Parathyroid adenoma (tissue), 2 donors: Measurements from ENCODE around the gene PLEKHG5.
"Not testable (repeated sequence)": the region's sequence is repeated elsewhere in the genome, so short reads cannot be mapped to it uniquely, and the experiment has no call there.

Experiments
- H2AFZ ChIP-seq: fragments of 300-600 bp; sonication (generic); one replicate; pipeline ENCODE4 v1.7.0; 2017; ENCODE audit warnings: antibody characterized with exemption, mild to moderate bottlenecking
- H3K27ac ChIP-seq: fragments of 300-600 bp; sonication (generic); one replicate; pipeline ENCODE4 v1.7.0; 2017
- H3K27me3 ChIP-seq: fragments of 300-600 bp; sonication (generic); one replicate; pipeline ENCODE4 v1.7.0; 2017; ENCODE audit warnings: low read length; ENCODE audit not compliant: control insufficient read depth, insufficient read depth
- H3K36me3 ChIP-seq: fragments of 300-600 bp; sonication (generic); one replicate; pipeline ENCODE4 v1.7.0; 2017; ENCODE audit warnings: low read length; ENCODE audit not compliant: control insufficient read depth, insufficient read depth
- H3K4me1 ChIP-seq: fragments of 300-600 bp; sonication (generic); one replicate; pipeline ENCODE4 v1.7.0; 2017; ENCODE audit warnings: control low read depth
- H3K4me2 ChIP-seq: fragments of 300-600 bp; sonication (generic); one replicate; pipeline ENCODE4 v1.7.0; 2017; ENCODE audit warnings: low read length
- H3K4me3 ChIP-seq: fragments of 300-600 bp; sonication (generic); one replicate; pipeline ENCODE4 v1.7.0; 2017; ENCODE audit warnings: low read depth, low read length
- H3K79me2 ChIP-seq: fragments of 300-600 bp; sonication (generic); one replicate; pipeline ENCODE4 v1.7.0; 2017; ENCODE audit warnings: control low read depth
- H3K9ac ChIP-seq: fragments of 300-600 bp; sonication (generic); one replicate; pipeline ENCODE4 v1.7.0; 2017; ENCODE audit warnings: mild to moderate bottlenecking
- H3K9me3 ChIP-seq: fragments of 300-600 bp; sonication (generic); one replicate; pipeline ENCODE4 v1.7.0; 2017; ENCODE audit warnings: low read length; ENCODE audit not compliant: control insufficient read depth
- TF ChIP-seq, protein P1 (sequence below): fragments of 300-600 bp; sonication (generic); IDR thresholded peaks from one replicate; pipeline ENCODE4 v1.7.0; 2017; ENCODE audit warnings: antibody characterized with exemption, mild to moderate bottlenecking
- donor health status: primary hyperparathyroidism.

The PLEKHG5 gene

DNA sequence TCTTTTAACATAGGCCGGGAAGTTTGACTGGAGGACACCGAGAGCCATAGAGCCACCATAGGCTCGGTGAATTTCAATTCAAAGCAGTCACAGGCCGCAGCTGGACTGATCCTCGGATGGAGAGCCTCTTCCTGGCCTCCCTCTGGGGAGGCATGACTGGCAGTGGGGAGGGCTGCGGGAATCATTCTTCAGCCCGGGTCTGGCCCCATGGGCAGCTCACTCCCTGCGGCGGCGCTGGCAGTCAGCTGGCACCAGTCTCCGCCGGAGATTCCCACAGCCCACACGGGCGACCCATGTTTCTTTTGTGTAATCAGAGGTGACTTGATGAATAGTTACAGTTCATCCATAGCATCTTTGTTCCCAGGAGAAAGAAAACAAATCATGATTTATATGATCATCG lies 56.3 kb downstream of the PLEKHG5 start:
- TF ChIP-seq, protein P1, sequence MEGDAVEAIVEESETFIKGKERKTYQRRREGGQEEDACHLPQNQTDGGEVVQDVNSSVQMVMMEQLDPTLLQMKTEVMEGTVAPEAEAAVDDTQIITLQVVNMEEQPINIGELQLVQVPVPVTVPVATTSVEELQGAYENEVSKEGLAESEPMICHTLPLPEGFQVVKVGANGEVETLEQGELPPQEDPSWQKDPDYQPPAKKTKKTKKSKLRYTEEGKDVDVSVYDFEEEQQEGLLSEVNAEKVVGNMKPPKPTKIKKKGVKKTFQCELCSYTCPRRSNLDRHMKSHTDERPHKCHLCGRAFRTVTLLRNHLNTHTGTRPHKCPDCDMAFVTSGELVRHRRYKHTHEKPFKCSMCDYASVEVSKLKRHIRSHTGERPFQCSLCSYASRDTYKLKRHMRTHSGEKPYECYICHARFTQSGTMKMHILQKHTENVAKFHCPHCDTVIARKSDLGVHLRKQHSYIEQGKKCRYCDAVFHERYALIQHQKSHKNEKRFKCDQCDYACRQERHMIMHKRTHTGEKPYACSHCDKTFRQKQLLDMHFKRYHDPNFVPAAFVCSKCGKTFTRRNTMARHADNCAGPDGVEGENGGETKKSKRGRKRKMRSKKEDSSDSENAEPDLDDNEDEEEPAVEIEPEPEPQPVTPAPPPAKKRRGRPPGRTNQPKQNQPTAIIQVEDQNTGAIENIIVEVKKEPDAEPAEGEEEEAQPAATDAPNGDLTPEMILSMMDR, result no peak
- Histone ChIP-seq H3K36me3 (no peaks in the 10 kb centered on the region), H3K79me2 (no peaks in the 10 kb centered on the region), H3K27me3 (no peaks in the 10 kb centered on the region), H2AFZ (no peak overlapping the region), H3K9ac (no peak overlapping the region), H3K4me2 (no peak overlapping the region), H3K4me1 (peaks cover 16% of the 10 kb centered on the region), H3K27ac (no peak overlapping the region), H3K9me3 (no peaks in the 10 kb centered on the region), H3K4me3 (no peak overlapping the region)

DNA sequence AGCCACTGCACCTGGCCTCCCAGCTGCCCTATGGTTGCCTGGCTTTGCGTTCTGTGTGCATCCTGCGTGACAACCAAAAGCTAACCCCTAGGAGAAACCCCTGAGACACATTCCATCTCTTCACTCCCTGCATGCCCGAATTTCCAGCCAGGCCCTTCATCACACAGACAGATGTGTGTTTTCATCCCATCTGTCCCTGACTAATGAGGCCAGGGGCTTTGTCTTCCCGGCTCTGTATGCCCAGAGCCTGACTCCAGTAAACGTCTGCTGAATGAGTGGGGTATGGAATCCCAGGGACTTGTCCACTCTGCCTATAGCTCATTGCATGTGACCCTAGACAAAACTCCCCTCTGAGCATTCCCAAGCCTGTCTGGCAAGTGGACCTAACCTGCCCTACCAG lies 57.3 kb downstream of the PLEKHG5 start:
- no peak overlapping the region for H3K9ac ChIP-seq
- no peak overlapping the region for H3K4me3 ChIP-seq
- H3K9me3 ChIP-seq, result no peaks in the 10 kb centered on the region
- H2AFZ ChIP-seq, result no peak overlapping the region
- no peak overlapping the region for H3K27ac ChIP-seq
- peaks cover 20% of the 10 kb centered on the region for H3K4me1 ChIP-seq
- no peaks in the 10 kb centered on the region for H3K27me3 ChIP-seq
- TF ChIP-seq, protein P1, result no peak
- H3K36me3 ChIP-seq, result no peaks in the 10 kb centered on the region
- no peaks in the 10 kb centered on the region for H3K79me2 ChIP-seq
- H3K4me2 ChIP-seq, result no peak overlapping the region

DNA sequence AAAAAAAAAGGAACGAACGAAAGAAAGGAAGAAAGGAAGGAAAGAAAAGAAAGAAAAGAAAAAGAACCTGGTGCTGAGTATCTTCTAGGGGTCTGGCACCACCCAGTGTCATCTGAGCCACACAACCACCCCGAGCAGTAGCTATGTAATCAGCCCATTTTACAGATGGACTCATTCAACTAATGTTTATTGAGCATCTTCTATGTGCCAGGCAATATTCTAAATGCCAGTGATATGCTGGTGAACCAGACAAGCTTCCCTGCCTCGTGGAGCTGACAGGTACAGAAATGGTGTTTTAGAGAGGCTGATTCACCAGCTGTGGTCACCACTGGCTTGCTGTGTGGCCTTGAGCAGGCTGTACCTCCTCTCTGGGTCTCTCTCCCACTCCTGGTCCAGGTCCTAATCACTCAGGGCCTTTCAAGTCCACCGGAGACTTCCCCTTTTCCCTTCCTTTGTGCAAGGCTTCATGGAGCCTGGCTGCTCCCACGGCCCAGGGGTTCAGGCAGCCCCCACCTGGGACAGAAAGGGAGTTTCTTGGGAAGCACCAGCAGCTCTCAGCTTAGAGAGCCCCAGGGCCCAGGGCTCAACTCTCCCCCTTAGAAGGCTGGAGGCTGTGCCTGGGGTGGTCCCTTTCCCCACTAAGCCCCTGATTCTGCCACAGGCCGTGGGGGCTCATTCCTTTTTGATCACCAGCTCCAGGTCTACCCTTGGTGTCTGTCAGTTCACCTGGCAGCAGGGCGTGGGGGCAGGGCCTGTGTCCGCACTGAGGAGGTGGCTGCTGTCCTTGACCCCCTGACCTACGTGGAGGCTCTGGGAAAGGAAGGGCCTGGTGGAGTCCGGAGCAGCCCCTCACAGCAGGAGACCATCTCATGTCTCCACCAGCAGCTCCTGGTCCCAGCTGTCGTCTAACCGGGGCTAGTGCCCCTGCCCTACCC lies 59.6 kb downstream of the PLEKHG5 start:
- H3K4me3 ChIP-seq, H3K36me3 ChIP-seq, H3K9me3 ChIP-seq, H3K27ac ChIP-seq, H3K9ac ChIP-seq, H3K79me2 ChIP-seq, H2AFZ ChIP-seq, H3K4me1 ChIP-seq, H3K4me2 ChIP-seq, H3K27me3 ChIP-seq: not testable (repeated sequence)

DNA sequence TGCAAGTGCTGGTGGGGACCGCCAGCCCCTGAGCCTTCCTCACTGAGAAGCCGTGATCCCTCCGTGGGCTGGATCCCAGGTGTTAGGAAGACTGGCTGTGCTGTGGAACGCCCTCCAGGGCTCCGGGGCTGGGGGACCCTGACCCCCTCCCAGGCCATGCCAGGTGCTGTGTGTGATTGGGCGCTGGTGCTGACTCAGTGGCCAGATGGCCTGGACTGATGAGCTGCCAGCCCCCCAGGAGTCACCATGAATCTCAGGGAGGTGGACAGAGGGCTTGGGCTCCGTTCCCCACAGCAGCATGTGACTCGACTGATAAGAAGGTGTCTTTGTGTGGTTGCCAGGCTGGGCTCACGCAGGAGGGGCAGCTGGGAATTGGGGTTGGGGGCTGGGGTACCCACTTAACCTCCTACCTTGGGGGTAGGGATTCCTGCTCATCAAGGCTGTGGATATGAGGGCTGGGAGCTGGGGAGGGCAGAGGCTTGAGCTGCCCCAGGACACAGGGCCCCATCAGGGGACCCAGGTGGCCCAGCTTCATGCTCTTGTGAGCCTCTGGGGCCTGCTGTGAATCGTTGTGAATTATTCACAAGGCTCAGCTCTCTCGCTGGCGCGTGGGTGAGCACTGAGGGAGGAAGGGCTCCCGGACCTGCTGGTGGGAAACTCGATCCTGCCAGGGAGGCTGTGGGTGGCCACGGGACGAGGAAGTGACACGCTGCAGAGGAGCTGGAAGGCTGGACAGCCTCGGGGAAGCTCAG lies 61.6 kb downstream of the PLEKHG5 start:
- not testable (repeated sequence) for H3K36me3 ChIP-seq, H3K27me3 ChIP-seq, H3K4me2 ChIP-seq, H3K4me1 ChIP-seq, H3K9ac ChIP-seq, H3K9me3 ChIP-seq, H3K79me2 ChIP-seq, H2AFZ ChIP-seq, H3K4me3 ChIP-seq, H3K27ac ChIP-seq

DNA sequence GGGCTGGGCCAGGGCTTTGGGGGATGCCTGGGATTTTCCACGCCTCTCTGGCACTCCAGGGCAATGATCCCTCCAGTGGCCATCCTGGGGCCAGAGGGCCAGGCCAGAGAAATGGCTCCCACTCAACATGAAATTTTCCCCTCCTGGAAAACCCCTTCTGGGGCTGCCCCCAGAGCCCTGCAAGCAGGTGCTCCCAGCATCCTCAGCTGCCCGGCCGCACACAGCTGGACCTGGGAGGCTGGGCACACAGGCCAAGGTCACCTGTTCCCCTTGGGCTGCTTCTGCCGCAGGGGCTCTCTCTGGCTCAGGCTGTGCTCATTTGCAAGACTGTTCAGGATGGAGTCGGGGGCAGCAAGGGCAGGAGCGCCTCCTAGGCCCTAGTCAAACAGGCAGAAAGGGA lies 63.0 kb downstream of the PLEKHG5 start:
- not testable (repeated sequence) for H3K27me3 ChIP-seq, H3K79me2 ChIP-seq, H3K27ac ChIP-seq, H3K36me3 ChIP-seq, H2AFZ ChIP-seq, H3K9ac ChIP-seq, H3K4me2 ChIP-seq, H3K9me3 ChIP-seq, H3K4me3 ChIP-seq
- H3K4me1 ChIP-seq, result peaks cover 12% of the 10 kb centered on the region
